Measurements from ENCODE around the gene CHST13. TPM values are rescaled to one million over a fixed set of nuclear protein-coding genes. Genes with fewer than 3 reads are reported as not detected.

CHST13 gene
- total RNA-seq, 1 experiment from 2014 or later, result not detected

- TF ChIP-seq CTCF (conservative IDR thresholded peaks at IDR 0.05; ENCODE audit: low read depth, low read length) (no peak), EZH2phosphoT487 (IDR thresholded peaks at IDR 0.05; ENCODE audit: borderline replicate concordance, low read length) (no peak), EZH2 (IDR thresholded peaks at IDR 0.05; ENCODE audit: low read length, unreplicated experiment) (no peak)
- Histone ChIP-seq H3K4me2 (ENCODE audit: low read length) (no peak overlapping the region), H4K20me1 (ENCODE audit: low read length) (no peaks in the 10 kb centered on the region), H3K27me3 (ENCODE audit: low read length) (peaks cover 35% of the 10 kb centered on the region), H3K9ac (ENCODE audit: low read length) (no peak overlapping the region), H2AFZ (ENCODE audit: low read length) (no peak overlapping the region), H3K9me2 (replicated peaks; ENCODE audit: low read length) (no peaks in the 10 kb centered on the region), H3K9me3 (ENCODE audit: low read length) (no peaks in the 10 kb centered on the region), H3K79me2 (ENCODE audit: low read length) (no peaks in the 10 kb centered on the region), H3K4me1 (ENCODE audit: insufficient read depth, low read length) (peaks cover 14% of the 10 kb centered on the region), H3F3A (ENCODE audit: low read length, unreplicated experiment) (no peaks in the 10 kb centered on the region), H3K36me3 (ENCODE audit: low read depth, low read length) (no peaks in the 10 kb centered on the region), H3K27ac (ENCODE audit: low read length) (no peak overlapping the region), H3K4me3 (ENCODE audit: low read length) (no peak overlapping the region)
- ChIA-PET CTCF (no interaction called here), POLR2A (ENCODE audit: unreplicated experiment) (no interaction called here)
- DNase-seq, result no peak
- no TSS peak for BruUV-seq (replicated peaks)
- intact Hi-C loops (cut with micrococcal nuclease), result no loop called here
- no peak for ATAC-seq
Observed at GRCh38 chr3:126537730-126538281, 13.9 kb downstream of the CHST13 start.

- no peak overlapping the region for H3K27ac ChIP-seq (ENCODE audit: low read length)
- H3K27me3 ChIP-seq (ENCODE audit: low read length), result peaks cover 31% of the 10 kb centered on the region
- H3K9ac ChIP-seq (ENCODE audit: low read length), result no peak overlapping the region
- H3K9me3 ChIP-seq (ENCODE audit: low read length), result no peaks in the 10 kb centered on the region
- no peaks in the 10 kb centered on the region for H3F3A ChIP-seq (ENCODE audit: low read length, unreplicated experiment)
- no peaks in the 10 kb centered on the region for H3K9me2 ChIP-seq (replicated peaks; ENCODE audit: low read length)
- ATAC-seq (no peak), DNase-seq (no peak)
- CTCF ChIA-PET, result no interaction called here
- intact Hi-C loops (cut with micrococcal nuclease), result no loop called here
- TF ChIP-seq EZH2phosphoT487 (IDR thresholded peaks at IDR 0.05; ENCODE audit: borderline replicate concordance, low read length) (no peak), EZH2 (IDR thresholded peaks at IDR 0.05; ENCODE audit: low read length, unreplicated experiment) (no peak), CTCF (conservative IDR thresholded peaks at IDR 0.05; ENCODE audit: low read depth, low read length) (no peak)
- H3K4me1 ChIP-seq (ENCODE audit: insufficient read depth, low read length), result peaks cover 14% of the 10 kb centered on the region
- no TSS peak for BruUV-seq (replicated peaks)
- no peaks in the 10 kb centered on the region for H4K20me1 ChIP-seq (ENCODE audit: low read length)
- no peaks in the 10 kb centered on the region for H3K36me3 ChIP-seq (ENCODE audit: low read depth, low read length)
- no peaks in the 10 kb centered on the region for H3K79me2 ChIP-seq (ENCODE audit: low read length)
- POLR2A ChIA-PET (ENCODE audit: unreplicated experiment), result no interaction called here
- no peak overlapping the region for H3K4me2 ChIP-seq (ENCODE audit: low read length)
- no peak overlapping the region for H3K4me3 ChIP-seq (ENCODE audit: low read length)
- no peak overlapping the region for H2AFZ ChIP-seq (ENCODE audit: low read length)
Observed at GRCh38 chr3:126538316-126538715, 14.4 kb downstream of the CHST13 start.

GRCh38 chr3:126538966-126539365 lies 15.0 kb downstream of the CHST13 start:
- BruUV-seq (replicated peaks), result no TSS peak
- H3K4me2 ChIP-seq (ENCODE audit: low read length), result no peak overlapping the region
- no peak for DNase-seq
- no peak overlapping the region for H3K27ac ChIP-seq (ENCODE audit: low read length)
- H2AFZ ChIP-seq (ENCODE audit: low read length), result no peak overlapping the region
- no peaks in the 10 kb centered on the region for H3K36me3 ChIP-seq (ENCODE audit: low read depth, low read length)
- peaks cover 24% of the 10 kb centered on the region for H3K27me3 ChIP-seq (ENCODE audit: low read length)
- no peak overlapping the region for H3K4me3 ChIP-seq (ENCODE audit: low read length)
- H3K4me1 ChIP-seq (ENCODE audit: insufficient read depth, low read length), result peaks cover 14% of the 10 kb centered on the region
- H3K79me2 ChIP-seq (ENCODE audit: low read length), result no peaks in the 10 kb centered on the region
- H3K9ac ChIP-seq (ENCODE audit: low read length), result no peak overlapping the region
- no peaks in the 10 kb centered on the region for H3K9me2 ChIP-seq (replicated peaks; ENCODE audit: low read length)
- intact Hi-C loops (cut with micrococcal nuclease), result no loop called here
- H4K20me1 ChIP-seq (ENCODE audit: low read length), result no peaks in the 10 kb centered on the region
- ChIA-PET CTCF (no interaction called here), POLR2A (ENCODE audit: unreplicated experiment) (no interaction called here)
- H3F3A ChIP-seq (ENCODE audit: low read length, unreplicated experiment), result no peaks in the 10 kb centered on the region
- TF ChIP-seq EZH2phosphoT487 (IDR thresholded peaks at IDR 0.05; ENCODE audit: borderline replicate concordance, low read length) (no peak), CTCF (conservative IDR thresholded peaks at IDR 0.05; ENCODE audit: low read depth, low read length) (no peak), EZH2 (IDR thresholded peaks at IDR 0.05; ENCODE audit: low read length, unreplicated experiment) (no peak)
- no peak for ATAC-seq
- H3K9me3 ChIP-seq (ENCODE audit: low read length), result no peaks in the 10 kb centered on the region
